ENCODE measurements around the gene SPATS2L. TPM values are rescaled to one million over a fixed set of nuclear protein-coding genes. Genes with fewer than 3 reads are reported as not detected.

SPATS2L gene
- total RNA-seq, 1 experiment from 2014 or later: 112 TPM

GRCh38 chr2:200498402-200499162 lies 192.1 kb downstream of the SPATS2L start:
- Mint-ChIP-seq H3K9me3 (peaks cover 3% of the 10 kb centered on the region), H3K27ac (no peak overlapping the region), H3K4me1 (no peaks in the 10 kb centered on the region), H3K4me3 (no peak overlapping the region), H3K27me3 (ENCODE audit: low read depth) (no peaks in the 10 kb centered on the region), H3K36me3 (peaks cover 11% of the 10 kb centered on the region)
- TF ChIP-seq PREB (CRISPR knock-in tag; IDR thresholded peaks at IDR 0.05; ENCODE audit: borderline replicate concordance) (no peak), GABPB1 (CRISPR knock-in tag; IDR thresholded peaks at IDR 0.05) (no peak), HMGA2 (CRISPR knock-in tag; IDR thresholded peaks at IDR 0.05) (no peak), NFYB (CRISPR knock-in tag; conservative IDR thresholded peaks at IDR 0.05; ENCODE audit: low read depth) (no peak), ESRRA (CRISPR knock-in tag; IDR thresholded peaks at IDR 0.05; ENCODE audit: borderline replicate concordance) (no peak), MLX (CRISPR knock-in tag; IDR thresholded peaks at IDR 0.05) (no peak), JUN (CRISPR knock-in tag; IDR thresholded peaks at IDR 0.05) (no peak), E2F5 (CRISPR knock-in tag; IDR thresholded peaks at IDR 0.05) (no peak), PRRX2 (CRISPR knock-in tag; IDR thresholded peaks at IDR 0.05) (no peak)
- POLR2A ChIA-PET: no interaction called here
- DNase-seq (ENCODE audit: low spot score) (no peak), ATAC-seq (no peak)
- CTCF ChIA-PET: interaction anchor here (1.8 to 2.0 kb wide), 3 partner anchors 11 to 525 kb away, joined by 5 to 6 read pairs (median 5); partner anchors contain the start of gene KCTD18

- Mint-ChIP-seq H3K4me3 (no peak overlapping the region), H3K4me1 (no peaks in the 10 kb centered on the region), H3K9me3 (peaks cover 3% of the 10 kb centered on the region), H3K27ac (no peak overlapping the region), H3K36me3 (peaks cover 9% of the 10 kb centered on the region), H3K27me3 (ENCODE audit: low read depth) (no peaks in the 10 kb centered on the region)
- ATAC-seq (no peak), DNase-seq (ENCODE audit: low spot score) (no peak)
- no peak for TF ChIP-seq GTF2I (CRISPR knock-in tag; conservative IDR thresholded peaks at IDR 0.05)
- TF ChIP-seq TEAD4 (CRISPR knock-in tag; IDR thresholded peaks at IDR 0.05): no peak
- no peak for TF ChIP-seq ATF2 (CRISPR knock-in tag; IDR thresholded peaks at IDR 0.05; ENCODE audit: borderline replicate concordance, low read depth)
- TF ChIP-seq ZBTB43 (CRISPR knock-in tag; IDR thresholded peaks at IDR 0.05): no peak
- TF ChIP-seq FOXP1 (CRISPR knock-in tag; IDR thresholded peaks at IDR 0.05; ENCODE audit: borderline replicate concordance): no peak
- TF ChIP-seq NR2C2 (CRISPR knock-in tag; IDR thresholded peaks at IDR 0.05): no peak
- TF ChIP-seq E2F4 (CRISPR knock-in tag; IDR thresholded peaks at IDR 0.05; ENCODE audit: borderline replicate concordance, low read depth): no peak
- no peak for TF ChIP-seq GABPB1 (CRISPR knock-in tag; IDR thresholded peaks at IDR 0.05)
- no peak for TF ChIP-seq ZNF423 (CRISPR knock-in tag; IDR thresholded peaks at IDR 0.05)
- TF ChIP-seq GRHL2 (CRISPR knock-in tag; IDR thresholded peaks at IDR 0.05; ENCODE audit: insufficient replicate concordance, severe bottlenecking): no peak
- TF ChIP-seq EMX1 (CRISPR knock-in tag; IDR thresholded peaks at IDR 0.05): no peak
- CTCF ChIA-PET: interaction anchor here (1.2 kb wide), 1 partner anchor 19 kb away, joined by 5 read pairs; no protein-coding TSS in a partner anchor
- POLR2A ChIA-PET: no interaction called here
Measured at GRCh38 chr2:200502196-200502595, 195.7 kb downstream of the SPATS2L start.
